Measurements from ENCODE around the gene OR6C65.
"Not testable (repeated sequence)": the region's sequence is repeated elsewhere in the genome, so short reads cannot be mapped to it uniquely, and the experiment has no call there.

DNA sequence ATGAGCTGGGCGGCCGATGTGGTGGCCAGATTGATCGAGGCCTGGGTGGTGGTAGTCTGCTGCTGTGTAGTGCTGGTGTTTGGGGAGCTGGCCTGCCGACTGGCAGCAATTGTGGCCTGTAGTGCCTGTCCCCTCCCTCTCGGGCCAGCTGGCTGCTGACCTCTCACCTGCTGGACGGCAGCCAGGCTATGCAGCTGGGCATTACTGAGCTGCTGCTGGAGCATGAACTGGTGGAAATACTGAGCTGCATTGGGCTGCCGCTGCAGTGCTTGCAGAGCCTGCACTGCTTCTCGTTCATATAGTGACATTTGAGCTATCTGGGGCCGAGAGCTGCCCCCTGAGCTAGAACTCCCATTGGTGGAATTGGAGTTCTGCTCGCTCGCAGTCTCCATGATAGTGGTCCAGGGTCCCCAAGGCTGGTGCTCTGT, 14.1 kb downstream of the OR6C65 start:
- TF ChIP-seq, protein P1, sequence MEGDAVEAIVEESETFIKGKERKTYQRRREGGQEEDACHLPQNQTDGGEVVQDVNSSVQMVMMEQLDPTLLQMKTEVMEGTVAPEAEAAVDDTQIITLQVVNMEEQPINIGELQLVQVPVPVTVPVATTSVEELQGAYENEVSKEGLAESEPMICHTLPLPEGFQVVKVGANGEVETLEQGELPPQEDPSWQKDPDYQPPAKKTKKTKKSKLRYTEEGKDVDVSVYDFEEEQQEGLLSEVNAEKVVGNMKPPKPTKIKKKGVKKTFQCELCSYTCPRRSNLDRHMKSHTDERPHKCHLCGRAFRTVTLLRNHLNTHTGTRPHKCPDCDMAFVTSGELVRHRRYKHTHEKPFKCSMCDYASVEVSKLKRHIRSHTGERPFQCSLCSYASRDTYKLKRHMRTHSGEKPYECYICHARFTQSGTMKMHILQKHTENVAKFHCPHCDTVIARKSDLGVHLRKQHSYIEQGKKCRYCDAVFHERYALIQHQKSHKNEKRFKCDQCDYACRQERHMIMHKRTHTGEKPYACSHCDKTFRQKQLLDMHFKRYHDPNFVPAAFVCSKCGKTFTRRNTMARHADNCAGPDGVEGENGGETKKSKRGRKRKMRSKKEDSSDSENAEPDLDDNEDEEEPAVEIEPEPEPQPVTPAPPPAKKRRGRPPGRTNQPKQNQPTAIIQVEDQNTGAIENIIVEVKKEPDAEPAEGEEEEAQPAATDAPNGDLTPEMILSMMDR (IDR thresholded peaks at IDR 0.05; ENCODE audit: low read depth, low read length), result not testable (repeated sequence)
- TF ChIP-seq EZH2phosphoT487 (IDR thresholded peaks at IDR 0.05; ENCODE audit: low read depth), result not testable (repeated sequence)

Data from OCI-LY3 (cell line).